SK-N-SH (cell line): ENCODE data around the gene SDF4. TPM values are rescaled to one million over a fixed set of nuclear protein-coding genes. Genes with fewer than 3 reads are reported as not detected.

Source experiments
- CTCF ChIA-PET: fragments of 300-600, 350-600 bp; formaldehyde crosslinking; extraction: SDS; loops from one replicate; lab custom pipeline; 2021; lab: Yijun Ruan, JAX
- POLR2A ChIA-PET: fragments of 350-600 bp; sonication (Branson Sonifier 250); formaldehyde crosslinking; extraction: SDS; loops from one replicate; lab custom pipeline; 2020; ENCODE audit warnings: antibody characterized with exemption, inconsistent platforms; lab: Yijun Ruan, JAX
- DNase-seq: peaks from one replicate; pipeline ENCODE4 v3.0.0; 2012
- H2AFZ ChIP-seq: fragments of 200-600 bp; sonication (generic); 2 replicates; pipeline ENCODE4 v1.8.1; 2016; ENCODE audit warnings: antibody characterized with exemption, mild to moderate bottlenecking, low read depth
- H3F3A ChIP-seq: fragments of 200-600 bp; sonication (generic); replicated peaks from 2 replicates; pipeline ENCODE3; 2016; ENCODE audit warnings: antibody characterized with exemption, mild to moderate bottlenecking; ENCODE audit not compliant: insufficient read depth
- H3K27ac ChIP-seq, 2 experiments: fragments of 200-500 bp in 1 of 2; fragments of 200-600 bp in 1 of 2; sonication (Bioruptor generic) in 1 of 2; sonication (generic), shearing (Covaris generic) in 1 of 2; 2 replicates each; pipeline versions ENCODE4 v1.5.1 to v1.6.1; 2014 to 2016; ENCODE audit warnings: low read depth in 2 of 2, inconsistent platforms in 1 of 2, low read length in 1 of 2, mild to moderate bottlenecking in 1 of 2, mixed read lengths in 1 of 2
- H3K27me3 ChIP-seq: fragments of 200-600 bp; sonication (generic), shearing (Covaris generic); 2 replicates; pipeline ENCODE4 v1.6.1; 2016; ENCODE audit warnings: mixed run types; ENCODE audit not compliant: insufficient read depth
- H3K36me3 ChIP-seq, 2 experiments: fragments of 200-500 bp in 1 of 2; fragments of 200-600 bp in 1 of 2; sonication (Bioruptor generic) in 1 of 2; sonication (generic) in 1 of 2; replicated peaks in 1 of 2; 2 replicates each; pipeline versions ENCODE3 to v1.5.1; 2014 to 2016; ENCODE audit warnings: low read length in 1 of 2, mild to moderate bottlenecking in 1 of 2; ENCODE audit not compliant: insufficient read depth in 2 of 2, control insufficient read depth in 1 of 2
- H3K4me1 ChIP-seq, 2 experiments: fragments of 200-500 bp in 1 of 2; fragments of 200-600 bp in 1 of 2; sonication (Bioruptor generic) in 1 of 2; sonication (generic), shearing (Covaris generic) in 1 of 2; 2 replicates each; pipeline versions ENCODE4 v1.5.1 to v1.6.1; 2014 to 2016; ENCODE audit warnings: low read depth in 1 of 2, low read length in 1 of 2, mixed run types in 1 of 2; ENCODE audit not compliant: insufficient read depth in 2 of 2, control insufficient read depth in 1 of 2
- H3K4me2 ChIP-seq: fragments of 200-600 bp; sonication (generic), shearing (Covaris generic); 2 replicates; pipeline ENCODE4 v1.6.1; 2017; ENCODE audit warnings: mixed run types
- H3K4me3 ChIP-seq, 2 experiments: fragments of 200-500 bp in 1 of 2; fragments of 200-600 bp in 1 of 2; sonication (Bioruptor generic) in 1 of 2; sonication (generic), shearing (Covaris generic) in 1 of 2; 2 replicates each; pipeline versions ENCODE4 v1.5.1 to v1.8.1; 2014 to 2016; ENCODE audit warnings: low read depth in 2 of 2, inconsistent platforms in 1 of 2, low read length in 1 of 2, mild to moderate bottlenecking in 1 of 2, mixed read lengths in 1 of 2, moderate library complexity in 1 of 2
- H3K79me2 ChIP-seq: fragments of 200-600 bp; sonication (generic); 2 replicates; pipeline ENCODE4 v1.8.1; 2017; ENCODE audit warnings: mild to moderate bottlenecking; ENCODE audit not compliant: insufficient read depth
- H3K9ac ChIP-seq: fragments of 200-600 bp; sonication (generic); 2 replicates; pipeline ENCODE4 v1.6.1; 2017; ENCODE audit warnings: mixed run types
- H3K9me2 ChIP-seq: fragments of 200-600 bp; sonication (generic); 2 replicates; pipeline ENCODE4 v1.6.1; 2017; ENCODE audit warnings: mixed run types
- H3K9me3 ChIP-seq: fragments of 200-600 bp; sonication (generic); 2 replicates; pipeline ENCODE4 v1.6.1; 2017; ENCODE audit warnings: mixed run types, mild to moderate bottlenecking, moderate library complexity
- H4K20me1 ChIP-seq: fragments of 200-600 bp; sonication (generic); 2 replicates; pipeline ENCODE4 v1.6.1; 2017; ENCODE audit warnings: mild to moderate bottlenecking, mixed run types; ENCODE audit not compliant: insufficient read depth
- ELF1 ChIP-seq: IDR thresholded peaks from 2 replicates; pipeline ENCODE4 v1.4.0; 2012
- EP300 ChIP-seq, 2 experiments: IDR thresholded peaks; 2 replicates each; pipeline versions ENCODE4 v1.4.0 to v1.6.1; 2012; ENCODE audit warnings: borderline replicate concordance in 1 of 2, low read depth in 1 of 2, low read length in 1 of 2
- EZH2phosphoT487 ChIP-seq: fragments of 200-600 bp; sonication (generic); IDR thresholded peaks from 2 replicates; pipeline ENCODE4 v1.6.1; 2017; ENCODE audit warnings: low read depth, mixed run types, mild to moderate bottlenecking, antibody characterized with exemption, moderate library complexity, borderline replicate concordance
- FOSL2 ChIP-seq: IDR thresholded peaks from 2 replicates; pipeline ENCODE4 v1.4.0; 2012; ENCODE audit warnings: low read depth, mild to moderate bottlenecking, moderate library complexity, borderline replicate concordance
- FOXM1 ChIP-seq: IDR thresholded peaks from 2 replicates; pipeline ENCODE4 v1.4.0; 2012; ENCODE audit warnings: low read depth, mild to moderate bottlenecking
- GABPA ChIP-seq: IDR thresholded peaks from 2 replicates; pipeline ENCODE4 v1.4.0; 2012; ENCODE audit warnings: low read depth, mild to moderate bottlenecking
- IRF3 ChIP-seq: fragments of 150-350 bp; IDR thresholded peaks from 2 replicates; pipeline ENCODE4 v1.6.1; 2016; ENCODE audit warnings: mild to moderate bottlenecking, low read depth, low read length
- MAX ChIP-seq: IDR thresholded peaks from 2 replicates; pipeline ENCODE4 v1.4.0; 2012; ENCODE audit warnings: low read depth
- MXI1 ChIP-seq: IDR thresholded peaks from 2 replicates; pipeline ENCODE4 v1.6.1; 2012; ENCODE audit warnings: mild to moderate bottlenecking, low read depth, low read length, improper control_type of control experiment
- NFIC ChIP-seq: IDR thresholded peaks from 2 replicates; pipeline ENCODE4 v1.4.0; 2012; ENCODE audit warnings: borderline replicate concordance
- NRF1 ChIP-seq: IDR thresholded peaks from 2 replicates; pipeline ENCODE4 v1.6.1; 2012; ENCODE audit warnings: low read depth, mild to moderate bottlenecking, low read length
- RAD21 ChIP-seq: IDR thresholded peaks from 2 replicates; pipeline ENCODE4 v1.6.1; 2012; ENCODE audit warnings: mild to moderate bottlenecking, low read length
- RFX5 ChIP-seq: IDR thresholded peaks from 2 replicates; pipeline ENCODE4 v1.6.1; 2012; ENCODE audit warnings: mild to moderate bottlenecking, improper control_type of control experiment, low read length
- RXRA ChIP-seq: IDR thresholded peaks from 2 replicates; pipeline ENCODE4 v1.4.0; 2012; ENCODE audit warnings: low read depth, mild to moderate bottlenecking, borderline replicate concordance
- SIN3A ChIP-seq: IDR thresholded peaks from 2 replicates; pipeline ENCODE4 v1.6.1; 2012; ENCODE audit warnings: low read depth, mild to moderate bottlenecking, low read length, moderate library complexity, borderline replicate concordance
- SMC3 ChIP-seq: IDR thresholded peaks from 2 replicates; pipeline ENCODE4 v1.6.1; 2012; ENCODE audit warnings: low read depth, low read length, improper control_type of control experiment
- TAF1 ChIP-seq: IDR thresholded peaks from 2 replicates; pipeline ENCODE4 v1.6.1; 2012; ENCODE audit warnings: low read depth, mild to moderate bottlenecking, low read length, moderate library complexity, borderline replicate concordance
- TCF12 ChIP-seq: IDR thresholded peaks from 2 replicates; pipeline ENCODE4 v1.4.0; 2012
- TEAD4 ChIP-seq: IDR thresholded peaks from 2 replicates; pipeline ENCODE4 v1.4.0; 2012; ENCODE audit warnings: mild to moderate bottlenecking, borderline replicate concordance; ENCODE audit not compliant: insufficient read depth
- USF2 ChIP-seq: fragments of 150-350 bp; IDR thresholded peaks from 2 replicates; pipeline ENCODE4 v1.6.1; 2017; ENCODE audit warnings: antibody characterized with exemption, low read length, low read depth, borderline replicate concordance
- ZBTB33 ChIP-seq: IDR thresholded peaks from 2 replicates; pipeline ENCODE4 v1.4.0; 2012; ENCODE audit warnings: low read depth, borderline replicate concordance
- WGBS: methylation state at CpG from one replicate; pipeline ENCODE4 v1.1.6; 2017; ENCODE audit warnings: low lambda C conversion rate; 5-methylcytosine and 5-hydroxymethylcytosine counted together
- polyA plus RNA-seq, 3 experiments: library from polyadenylated mRNA; depleted of rRNA; stranded (reverse); fragments of >200 nt; gene quantifications; 2 replicates each; pipeline ENCODE4 v1.2.3, GENCODE V29; 2012

SDF4 gene
- polyA plus RNA-seq, 1 of the 3 experiments (the other 2 are of a cell fraction): 265 TPM

- no peak overlapping the region for H2AFZ ChIP-seq
- no peaks in the 10 kb centered on the region for H3K9me3 ChIP-seq
- H4K20me1 ChIP-seq: no peaks in the 10 kb centered on the region
- H3K27ac ChIP-seq: no peak overlapping the region
- POLR2A ChIA-PET: interaction anchor here (0.6 kb wide), 1 partner anchor 35 kb away, joined by 3 read pairs; no protein-coding TSS in a partner anchor
- WGBS: 93% methylated on average over 32 of the region's 74 CpGs
- H3K27me3 ChIP-seq: no peaks in the 10 kb centered on the region
- CTCF ChIA-PET: no interaction called here
- TF ChIP-seq EZH2phosphoT487 (no peak), TEAD4 (no peak), RAD21 (no peak), SIN3A (no peak), NRF1 (no peak), ELF1 (no peak), RFX5 (no peak), FOXM1 (no peak), NFIC (no peak), TCF12 (no peak), EP300 (IDR thresholded peaks at IDR 0.05; ENCODE audit: borderline replicate concordance in 1 of 2, low read depth in 1 of 2, low read length in 1 of 2) (no peak)
- no peak overlapping the region for H3K4me3 ChIP-seq
- no peaks in the 10 kb centered on the region for H3K4me1 ChIP-seq
- no peaks in the 10 kb centered on the region for H3F3A ChIP-seq
- H3K36me3 ChIP-seq: peaks cover 0 to 44% of the 10 kb centered on the region in 2 experiments
- H3K4me2 ChIP-seq: no peak overlapping the region
- H3K9ac ChIP-seq: no peak overlapping the region
- no peaks in the 10 kb centered on the region for H3K79me2 ChIP-seq
- no peaks in the 10 kb centered on the region for H3K9me2 ChIP-seq
- no peak for DNase-seq
Measured at GRCh38 chr1:1216770-1217620, 14.8 kb downstream of the SDF4 start.

- H3K36me3 ChIP-seq: peaks cover 0 to 37% of the 10 kb centered on the region in 2 experiments
- CTCF ChIA-PET: interaction anchor here (1.1 kb wide), 1 partner anchor 177 kb away, joined by 3 read pairs; no protein-coding TSS in a partner anchor
- no peak for TF ChIP-seq NFIC
- no peak for TF ChIP-seq RXRA
- TF ChIP-seq FOXM1: no peak
- TF ChIP-seq USF2: no peak
- no peak for TF ChIP-seq IRF3
- TF ChIP-seq SMC3: no peak
- TF ChIP-seq MXI1: no peak
- no peak for TF ChIP-seq ELF1
- no peak for TF ChIP-seq EZH2phosphoT487
- TF ChIP-seq FOSL2: no peak
- no peak for TF ChIP-seq TAF1
- TF ChIP-seq GABPA: no peak
- no peak for TF ChIP-seq ZBTB33
- no peak for TF ChIP-seq RAD21
- TF ChIP-seq MAX: no peak
- TF ChIP-seq SIN3A: no peak
Measured at GRCh38 chr1:1215881-1216605, 15.8 kb downstream of the SDF4 start.

More at GRCh38 chr1:1215881-1216605, 15.8 kb downstream of the SDF4 start:
- no peak overlapping the region for H3K27ac ChIP-seq
- no peaks in the 10 kb centered on the region for H3K27me3 ChIP-seq
- H2AFZ ChIP-seq: no peak overlapping the region
- no peaks in the 10 kb centered on the region for H3K9me2 ChIP-seq
- DNase-seq: no peak
- whole genome bisulfite sequencing: no CpG with 5 or more reads among the region's 21 CpGs
- no peak overlapping the region for H3K9ac ChIP-seq
- POLR2A ChIA-PET: interaction anchor here (0.6 kb wide), 2 partner anchors 36 to 159 kb away, joined by 3 read pairs; no protein-coding TSS in a partner anchor
- no peaks in the 10 kb centered on the region for H3K79me2 ChIP-seq
- no peaks in the 10 kb centered on the region for H4K20me1 ChIP-seq
- no peaks in the 10 kb centered on the region for H3F3A ChIP-seq
- no peak overlapping the region for H3K4me2 ChIP-seq
- H3K4me1 ChIP-seq: no peaks in the 10 kb centered on the region
- no peaks in the 10 kb centered on the region for H3K9me3 ChIP-seq
- no peak overlapping the region for H3K4me3 ChIP-seq
